MCF 10A (cell line): Measurements from ENCODE around the gene MTHFS. TPM values are rescaled to one million over a fixed set of nuclear protein-coding genes. Genes with fewer than 3 reads are reported as not detected.
"Not testable (repeated sequence)": the region's sequence is repeated elsewhere in the genome, so short reads cannot be mapped to it uniquely, and the experiment has no call there.

Source experiments
- BruUV-seq: library from RNA; stranded (reverse); fragments of 400-500 nt; replicated peaks from 2 replicates; lab custom pipeline; 2021; lab: Mats Ljungman, UMichigan
- CTCF ChIA-PET: fragments of 300-600 bp; sonication (Branson Sonifier 250); formaldehyde crosslinking; extraction: SDS; loops from one replicate; lab custom pipeline; 2021; ENCODE audit warnings: antibody characterized with exemption, inconsistent platforms; lab: Yijun Ruan, JAX
- POLR2A ChIA-PET: fragments of 300-600, 350-650 bp; sonication (Branson Sonifier 250); formaldehyde crosslinking; extraction: SDS; loops from one replicate; lab custom pipeline; 2020; ENCODE audit warnings: antibody characterized with exemption, inconsistent platforms; lab: Yijun Ruan, JAX
- DNase-seq: peaks from one replicate; pipeline ENCODE4 v3.0.0-alpha.2; 2018; ENCODE audit not compliant: unreplicated experiment
- H3K27ac Mint-ChIP-seq: one replicate; pipeline ENCODE4 v1.8.0; 2022; ENCODE audit warnings: mild to moderate bottlenecking, low read depth, mixed read lengths; ENCODE audit not compliant: unreplicated experiment
- H3K27me3 Mint-ChIP-seq: one replicate; pipeline ENCODE4 v1.8.0; 2022; ENCODE audit warnings: mixed read lengths; ENCODE audit not compliant: insufficient read depth, unreplicated experiment
- H3K36me3 Mint-ChIP-seq: one replicate; pipeline ENCODE4 v1.8.0; 2022; ENCODE audit warnings: mild to moderate bottlenecking, moderate library complexity, mixed read lengths; ENCODE audit not compliant: insufficient read depth, unreplicated experiment
- H3K4me1 Mint-ChIP-seq: one replicate; pipeline ENCODE4 v1.8.0; 2022; ENCODE audit warnings: mixed read lengths; ENCODE audit not compliant: insufficient read depth, unreplicated experiment
- H3K4me3 Mint-ChIP-seq: one replicate; pipeline ENCODE4 v1.8.0; 2022; ENCODE audit warnings: mild to moderate bottlenecking, moderate library complexity, mixed read lengths; ENCODE audit not compliant: unreplicated experiment
- H3K9me3 Mint-ChIP-seq: one replicate; pipeline ENCODE4 v1.8.0; 2022; ENCODE audit warnings: mixed read lengths; ENCODE audit not compliant: unreplicated experiment
- CTCF ChIP-seq: fragments of 200-600 bp; IDR thresholded peaks from one replicate; pipeline ENCODE4 v1.8.0; 2022; ENCODE audit warnings: antibody characterized with exemption, mild to moderate bottlenecking; ENCODE audit not compliant: unreplicated experiment
- intact Hi-C: fragments of 100-400 bp; cut with micrococcal nuclease; formaldehyde crosslinking; loops from 2 replicates; pipeline ENCODE4 v1.14.1; 2022
- total RNA-seq: library from RNA; stranded (reverse); gene quantifications from 2 replicates; pipeline ENCODE4 v1.2.3, GENCODE V29; 2022

Gene MTHFS
- total RNA-seq, 1 experiment from 2014 or later: 34.5 TPM

- Mint-ChIP-seq H3K27me3 (peaks cover 14% of the 10 kb centered on the region), H3K9me3 (no peaks in the 10 kb centered on the region), H3K4me1 (no peaks in the 10 kb centered on the region), H3K27ac (no peak overlapping the region), H3K4me3 (no peak overlapping the region), H3K36me3 (no peaks in the 10 kb centered on the region)
- intact Hi-C loops: no loop called here
- no peak for TF ChIP-seq CTCF
- no peak for DNase-seq
- BruUV-seq: no TSS peak
- POLR2A ChIA-PET: interaction anchor here (1.5 kb wide), 1 partner anchor 10 kb away, joined by 3 read pairs; no protein-coding TSS in a partner anchor
- CTCF ChIA-PET: no interaction called here
Measured at GRCh38 chr15:79933231-79933630, 36.4 kb upstream of the MTHFS start.

GRCh38 chr15:79932447-79932846 lies 35.6 kb upstream of the MTHFS start:
- H3K4me3 Mint-ChIP-seq: no peak overlapping the region

DNA sequence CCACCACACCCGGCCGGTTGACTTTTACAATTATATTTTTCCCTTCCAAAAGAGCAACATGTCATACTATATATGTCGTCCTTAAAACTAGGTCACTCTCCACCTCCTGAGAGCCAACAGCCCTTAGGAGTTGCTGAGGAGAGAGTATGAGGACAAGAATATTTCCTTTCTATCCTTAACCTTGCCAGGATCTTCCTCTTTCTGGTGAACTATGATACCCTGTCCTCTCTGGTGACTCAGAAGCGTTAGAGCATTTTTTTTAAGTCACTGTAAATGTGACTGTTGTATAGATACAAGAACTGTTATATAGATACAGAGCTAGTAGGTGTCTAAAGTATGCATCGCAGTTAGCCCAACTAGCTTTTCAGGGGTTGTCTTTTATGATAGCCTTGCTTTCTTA lies 33.7 kb upstream of the MTHFS start:
- ChIA-PET CTCF (no interaction called here), POLR2A (no interaction called here)
- BruUV-seq: no TSS peak
- intact Hi-C loops: no loop called here
- Mint-ChIP-seq H3K36me3 (no peaks in the 10 kb centered on the region), H3K27ac (no peak overlapping the region), H3K27me3 (peaks cover 14% of the 10 kb centered on the region), H3K9me3 (no peaks in the 10 kb centered on the region), H3K4me1 (no peaks in the 10 kb centered on the region), H3K4me3 (no peak overlapping the region)
- TF ChIP-seq CTCF: no peak
- no peak for DNase-seq

More at GRCh38 chr15:79932447-79932846, 35.6 kb upstream of the MTHFS start:
- no peaks in the 10 kb centered on the region for H3K4me1 Mint-ChIP-seq
- H3K27me3 Mint-ChIP-seq: peaks cover 14% of the 10 kb centered on the region
- CTCF ChIA-PET: interaction anchor here (0.6 kb wide), 1 partner anchor 16 kb away, joined by 5 read pairs; no protein-coding TSS in a partner anchor
- BruUV-seq: no TSS peak
- intact Hi-C loops: no loop called here
- H3K27ac Mint-ChIP-seq: no peak overlapping the region
- H3K36me3 Mint-ChIP-seq: no peaks in the 10 kb centered on the region
- DNase-seq: no peak
- no peak for TF ChIP-seq CTCF
- no peaks in the 10 kb centered on the region for H3K9me3 Mint-ChIP-seq
- POLR2A ChIA-PET: interaction anchor here (1.0 to 1.5 kb wide), 2 partner anchors 9 to 34 kb away, joined by 3 read pairs; no protein-coding TSS in a partner anchor

- no peak for DNase-seq
- no peaks in the 10 kb centered on the region for H3K9me3 Mint-ChIP-seq
- H3K4me1 Mint-ChIP-seq: no peaks in the 10 kb centered on the region
- TF ChIP-seq CTCF: no peak
- H3K27me3 Mint-ChIP-seq: peaks cover 14% of the 10 kb centered on the region
- H3K27ac Mint-ChIP-seq: no peak overlapping the region
- BruUV-seq: no TSS peak
- CTCF ChIA-PET: no interaction called here
- intact Hi-C loops: loop anchor here (10.0 kb wide), 1 partner anchor 75 kb away; no protein-coding TSS in a partner anchor
- H3K36me3 Mint-ChIP-seq: no peaks in the 10 kb centered on the region
- no peak overlapping the region for H3K4me3 Mint-ChIP-seq
- POLR2A ChIA-PET: no interaction called here
Measured at GRCh38 chr15:79929412-79929811, 32.6 kb upstream of the MTHFS start.

- CTCF ChIA-PET, H3K27ac Mint-ChIP-seq, DNase-seq, H3K9me3 Mint-ChIP-seq, BruUV-seq, H3K4me3 Mint-ChIP-seq, H3K4me1 Mint-ChIP-seq, POLR2A ChIA-PET: not testable (repeated sequence)
- peaks cover 21% of the 10 kb centered on the region for H3K36me3 Mint-ChIP-seq
- H3K27me3 Mint-ChIP-seq: peaks cover 14% of the 10 kb centered on the region
- intact Hi-C loops: loop anchor here (10.0 kb wide), 1 partner anchor 71 kb away; no protein-coding TSS in a partner anchor
Measured at GRCh38 chr15:79926116-79926515, 29.3 kb upstream of the MTHFS start.
